Measurements from ENCODE around the gene MAD1L1. TPM values are rescaled to one million over a fixed set of nuclear protein-coding genes. Genes with fewer than 3 reads are reported as not detected.
"Not testable (repeated sequence)": the region's sequence is repeated elsewhere in the genome, so short reads cannot be mapped to it uniquely, and the experiment has no call there.

Gene MAD1L1
- polyA plus RNA-seq, 1 donor: 21.2 TPM

DNA sequence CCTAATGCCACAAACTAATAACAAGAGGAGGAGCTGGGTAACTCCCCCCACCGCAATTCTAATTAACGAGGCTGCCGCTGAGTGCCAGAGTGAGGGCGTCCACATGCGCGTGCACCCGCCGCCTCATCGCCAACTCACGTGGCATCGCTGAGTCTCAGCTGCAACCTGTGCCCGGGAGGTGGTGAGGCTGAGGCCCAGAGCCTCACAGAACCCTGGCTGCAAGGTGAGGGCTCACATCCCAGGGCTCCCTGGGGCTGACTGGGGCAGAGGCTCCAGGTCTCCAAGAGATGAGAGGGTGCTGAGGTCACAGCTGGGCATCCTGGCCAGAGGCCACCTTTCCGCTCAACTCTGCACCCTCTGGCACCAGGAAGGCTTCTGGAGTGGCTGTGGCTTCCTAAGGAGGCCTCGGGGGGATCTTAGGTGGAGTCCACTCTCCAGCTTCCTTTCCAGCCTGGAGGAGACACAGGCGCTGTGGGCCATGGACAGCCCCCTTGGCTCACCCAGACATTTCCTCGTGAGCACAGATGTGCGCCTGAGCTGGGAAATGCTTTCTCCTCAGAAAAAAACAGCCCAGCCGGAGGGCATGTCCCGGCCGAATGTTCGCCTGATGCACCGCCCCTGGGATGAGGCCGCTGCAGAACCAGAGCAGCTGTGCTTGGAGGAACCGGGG is 242.6 kb downstream of the MAD1L1 start:
- DNase-seq (ENCODE audit: low read depth): peak; percentile 71

GRCh38 chr7:1989049-1989860 is 243.5 kb downstream of the MAD1L1 start:
- DNase-seq (ENCODE audit: low read depth): no peak

DNA sequence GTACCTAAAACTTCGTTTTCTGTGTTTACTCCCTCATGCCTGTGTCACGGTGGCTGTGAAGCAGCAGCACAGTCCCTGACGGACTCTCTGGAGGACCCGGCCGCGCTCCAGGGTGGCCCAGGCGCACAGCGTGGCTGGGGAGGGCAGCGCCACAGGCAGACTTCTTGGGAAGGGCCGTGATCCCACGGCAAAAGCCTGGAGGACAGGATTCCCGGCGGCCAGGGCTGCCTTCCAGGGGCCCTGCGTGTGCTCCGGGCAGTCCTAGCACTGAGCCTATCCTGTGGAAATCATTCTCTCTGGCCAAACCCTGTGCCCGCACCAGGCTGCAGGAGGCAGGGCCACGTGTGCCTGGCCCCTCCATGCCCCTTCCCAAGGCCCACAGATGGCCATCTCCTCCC is 244.2 kb downstream of the MAD1L1 start:
- DNase-seq (ENCODE audit: low read depth): no peak

DNA sequence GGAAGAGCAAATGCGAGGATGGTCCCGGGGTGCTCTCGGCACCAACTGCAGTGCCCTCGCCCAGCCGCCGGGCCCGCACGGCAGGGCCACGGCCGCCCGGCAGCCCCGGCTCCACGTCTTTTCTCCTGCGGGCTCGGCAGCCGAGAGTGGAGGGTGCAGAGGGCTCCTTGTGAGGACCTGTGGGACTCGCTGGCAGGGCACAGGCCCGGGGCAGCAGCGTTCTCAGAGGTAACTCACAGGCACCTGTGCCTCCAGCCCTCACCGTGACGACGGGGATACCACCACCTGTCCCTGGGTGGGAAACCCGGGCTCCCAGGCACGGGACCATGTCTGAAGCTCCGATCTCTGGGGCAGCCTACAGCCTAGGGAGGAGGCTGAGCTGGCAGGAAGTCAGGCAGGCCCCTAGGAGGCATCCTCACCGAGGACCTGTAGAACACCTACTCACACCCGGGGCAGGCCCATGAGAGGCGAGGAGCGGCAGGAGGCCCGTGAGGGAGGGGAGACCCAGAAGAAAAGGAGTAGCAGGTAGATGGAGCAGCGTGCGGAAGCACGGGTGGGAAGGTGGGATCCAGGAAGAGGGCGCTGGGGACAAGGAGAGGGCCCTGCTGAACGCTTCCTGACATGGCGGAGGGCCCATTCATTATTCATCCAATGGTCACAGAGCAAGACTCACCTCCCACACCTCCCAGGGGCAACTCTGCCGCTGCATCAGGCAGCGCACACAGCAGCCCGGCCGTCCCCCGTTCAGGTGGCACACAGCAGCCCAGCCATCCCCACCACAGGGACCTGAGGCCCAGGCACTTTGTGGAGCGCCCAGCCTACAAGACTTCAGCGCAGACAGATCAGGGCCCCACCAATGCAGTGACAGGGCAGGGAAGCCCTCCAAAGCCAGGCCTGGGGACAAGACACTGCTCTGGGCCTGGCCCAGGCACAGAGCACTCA is 244.9 kb downstream of the MAD1L1 start:
- no peak for DNase-seq (ENCODE audit: low read depth)

GRCh38 chr7:1987084-1987535 is 245.6 kb downstream of the MAD1L1 start:
- DNase-seq (ENCODE audit: low read depth): no peak

DNA sequence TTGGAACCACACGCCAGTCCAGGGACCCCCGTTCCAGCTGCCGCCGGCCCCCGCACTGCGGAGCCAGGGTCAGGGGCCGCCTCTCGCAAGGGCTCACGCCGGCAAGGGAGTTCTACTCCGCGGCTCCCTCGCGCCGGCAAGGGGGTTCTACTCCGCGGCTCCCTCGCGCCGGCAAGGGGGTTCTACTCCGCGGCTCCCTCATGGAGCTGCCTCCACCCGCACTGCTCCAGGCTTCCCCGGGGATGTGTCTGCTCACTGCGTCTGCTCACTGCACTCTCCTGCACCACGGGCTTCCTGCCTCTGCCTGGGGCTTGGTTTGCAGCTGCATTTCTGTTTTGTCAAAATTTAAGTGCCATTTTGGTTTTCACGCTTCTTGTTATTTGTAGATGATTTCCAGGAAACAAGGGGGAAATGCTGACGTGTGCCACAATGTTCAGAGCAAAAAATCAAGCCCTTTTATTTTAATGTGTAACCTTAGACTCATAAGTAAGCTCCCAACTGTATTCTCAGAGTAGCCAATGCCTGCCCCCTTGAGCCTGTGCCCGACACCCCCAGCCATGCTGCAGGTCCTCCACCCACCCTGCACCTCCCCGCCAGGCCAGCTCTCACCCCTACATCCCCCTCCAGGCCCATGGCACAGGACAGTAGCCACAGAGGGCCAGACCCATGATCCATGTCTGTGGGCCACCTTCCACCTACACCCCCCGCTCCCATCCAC is 246.2 kb downstream of the MAD1L1 start:
- DNase-seq (ENCODE audit: low read depth): no peak

GRCh38 chr7:1985936-1986335 is 246.8 kb downstream of the MAD1L1 start:
- DNase-seq (ENCODE audit: low read depth): no peak

DNA sequence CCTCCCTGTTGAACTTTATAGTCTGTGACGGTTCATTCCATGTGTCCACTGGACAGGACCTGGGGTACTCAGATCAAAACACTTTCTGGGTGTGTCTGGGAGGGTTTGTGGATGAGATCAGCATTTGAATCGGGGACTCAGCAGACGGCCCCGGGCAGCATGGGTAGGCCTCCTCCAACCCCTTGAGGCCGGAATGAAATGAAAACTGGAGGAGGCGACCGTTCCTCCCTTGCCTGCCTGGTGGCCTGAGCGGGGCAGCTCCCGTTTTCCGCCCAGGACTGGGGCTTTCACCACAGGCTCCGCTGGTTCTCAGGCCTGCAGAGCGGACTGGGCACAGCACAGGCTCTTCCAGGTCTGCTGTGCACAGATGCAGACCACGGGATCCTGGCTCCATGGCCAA is 247.7 kb downstream of the MAD1L1 start:
- DNase-seq (ENCODE audit: low read depth): no peak

DNA sequence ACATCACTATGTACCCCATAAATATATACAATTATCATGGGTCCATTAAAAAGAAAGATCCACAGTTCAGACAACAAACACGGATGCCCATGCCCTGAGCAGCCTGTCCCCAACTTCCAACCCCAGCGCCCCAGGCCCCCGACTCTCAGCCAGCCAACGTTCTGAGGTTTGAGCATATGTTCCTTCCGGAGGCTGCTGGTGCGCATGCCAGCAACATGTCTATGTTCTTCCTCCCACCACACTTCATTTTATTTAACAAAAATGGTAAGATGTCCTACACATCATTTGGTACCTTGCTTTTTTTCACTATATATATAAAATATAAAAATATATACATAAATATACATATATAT is 250.9 kb downstream of the MAD1L1 start:
- DNase-seq (ENCODE audit: low read depth): no peak

DNA sequence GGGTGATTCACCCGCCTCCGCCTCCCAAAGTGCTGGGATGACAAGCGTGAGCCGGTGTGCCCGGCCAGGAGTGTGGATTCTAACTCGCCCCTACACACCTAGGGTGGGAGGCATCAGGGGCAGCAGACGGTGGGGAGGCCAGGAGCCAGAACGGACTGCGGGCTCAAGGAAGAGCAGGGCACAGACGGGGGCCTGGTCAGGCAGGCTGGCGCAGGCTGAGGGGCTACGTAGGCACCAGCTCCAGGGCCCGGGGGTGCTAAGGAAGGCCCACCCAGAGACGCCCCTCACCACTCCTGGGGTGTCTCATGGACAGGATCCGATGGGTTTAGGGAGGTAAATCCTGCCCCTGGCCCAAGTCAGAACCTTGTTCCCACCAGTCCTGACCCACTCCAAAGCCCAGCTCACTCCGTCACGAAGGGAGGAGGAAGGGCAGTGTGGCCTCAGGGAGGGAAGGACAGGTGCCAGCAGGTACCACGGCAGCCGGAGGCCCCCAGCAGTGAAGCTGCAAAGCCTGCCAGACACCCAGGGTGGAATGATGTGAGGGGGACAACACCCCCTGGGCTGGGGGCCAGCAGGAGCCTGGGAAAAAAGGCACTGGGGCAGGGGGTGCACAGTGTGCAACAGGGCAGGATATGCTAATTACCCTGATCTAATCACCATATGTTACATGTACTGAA is 251.4 kb downstream of the MAD1L1 start:
- no peak for DNase-seq (ENCODE audit: low read depth)

DNA sequence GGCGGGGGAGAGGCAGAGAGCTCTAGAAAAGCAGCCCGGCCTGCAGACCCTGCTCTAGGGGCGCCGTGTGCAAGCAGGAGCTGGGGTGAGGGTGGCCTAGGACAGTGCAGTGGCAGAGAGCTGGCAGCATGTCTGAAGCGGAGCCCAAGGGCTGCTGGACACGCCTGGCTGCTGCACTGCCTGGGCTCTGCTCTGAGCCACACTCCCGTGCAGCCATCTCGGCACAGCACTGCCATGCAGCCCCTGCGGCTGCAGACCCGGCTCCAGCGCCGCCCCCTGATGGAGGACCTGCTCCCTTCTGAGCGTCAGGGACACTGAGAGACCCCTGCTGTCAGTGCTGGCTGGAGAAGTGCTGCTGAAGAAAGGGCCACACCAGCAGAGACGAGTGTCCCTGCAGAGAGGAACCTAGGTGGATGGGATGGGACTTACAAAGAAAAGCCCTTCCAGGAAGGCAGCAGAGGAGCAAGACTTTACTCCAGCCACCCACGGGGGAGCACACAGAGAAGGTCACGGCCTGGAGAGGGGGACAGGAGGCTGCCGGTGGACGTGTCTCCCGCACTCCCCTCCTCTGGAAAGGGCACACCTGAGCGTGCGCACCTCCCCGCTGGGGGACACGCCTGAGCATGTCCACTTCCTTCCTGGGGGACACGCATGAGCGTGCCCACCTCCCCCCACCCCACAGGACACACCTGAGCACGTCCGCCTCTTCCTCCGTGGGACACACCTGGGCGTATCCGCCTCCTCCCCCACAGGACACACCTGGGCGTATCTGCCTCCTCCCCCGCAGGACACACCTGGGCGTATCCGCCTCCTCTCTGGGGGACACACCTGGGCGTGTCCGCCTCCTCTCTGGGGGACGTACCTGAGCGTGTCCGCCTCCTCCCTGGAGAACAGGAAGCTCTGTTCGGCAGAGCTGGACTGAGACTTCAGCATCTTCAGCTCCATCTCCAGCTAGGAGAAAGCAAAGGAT is 252.9 kb downstream of the MAD1L1 start:
- no peak for DNase-seq (ENCODE audit: low read depth)

DNA sequence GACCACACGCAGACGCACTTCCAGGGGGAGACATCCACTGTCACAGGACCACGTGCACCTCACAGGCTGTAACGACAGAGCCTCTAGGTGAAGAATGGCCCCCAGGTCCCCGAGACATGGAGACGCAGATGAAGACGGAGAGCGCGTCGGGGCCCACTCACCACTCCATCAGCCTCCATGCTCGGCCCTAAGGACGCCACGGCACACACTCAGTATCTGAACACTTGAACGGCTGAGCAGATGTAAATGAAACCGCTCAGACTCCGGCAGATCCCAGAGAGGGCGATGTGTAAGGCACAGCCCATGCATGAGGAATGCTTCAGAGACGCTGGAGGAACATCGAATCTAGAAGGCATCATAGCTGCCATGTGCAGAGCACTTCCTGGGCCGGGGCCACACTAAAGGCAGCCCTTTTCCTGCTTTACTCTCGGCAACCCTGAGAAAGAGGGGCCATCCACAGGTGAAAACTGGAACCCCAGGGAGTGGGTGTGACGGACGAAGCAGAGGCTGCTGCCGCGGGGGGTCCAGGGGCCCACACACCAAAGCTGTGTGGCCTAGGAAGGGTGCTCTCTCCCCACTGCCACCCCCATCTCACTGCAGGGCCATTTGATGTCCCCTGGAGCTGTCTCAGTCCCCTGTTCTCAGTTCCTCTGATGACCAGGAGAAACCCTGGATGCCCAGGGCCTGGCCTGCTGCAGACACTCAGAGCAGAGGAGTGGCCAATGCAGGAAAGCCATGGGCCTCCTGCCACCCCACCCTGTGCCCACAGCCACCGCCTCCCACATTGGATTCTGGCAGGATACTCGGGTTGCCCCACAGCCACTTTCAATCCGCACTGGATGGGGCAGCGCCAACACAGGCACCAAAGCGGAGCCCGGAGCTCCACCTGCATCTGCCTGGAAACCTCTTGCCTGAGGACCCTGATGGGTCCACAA is 253.8 kb downstream of the MAD1L1 start:
- no peak for DNase-seq (ENCODE audit: low read depth)

DNA sequence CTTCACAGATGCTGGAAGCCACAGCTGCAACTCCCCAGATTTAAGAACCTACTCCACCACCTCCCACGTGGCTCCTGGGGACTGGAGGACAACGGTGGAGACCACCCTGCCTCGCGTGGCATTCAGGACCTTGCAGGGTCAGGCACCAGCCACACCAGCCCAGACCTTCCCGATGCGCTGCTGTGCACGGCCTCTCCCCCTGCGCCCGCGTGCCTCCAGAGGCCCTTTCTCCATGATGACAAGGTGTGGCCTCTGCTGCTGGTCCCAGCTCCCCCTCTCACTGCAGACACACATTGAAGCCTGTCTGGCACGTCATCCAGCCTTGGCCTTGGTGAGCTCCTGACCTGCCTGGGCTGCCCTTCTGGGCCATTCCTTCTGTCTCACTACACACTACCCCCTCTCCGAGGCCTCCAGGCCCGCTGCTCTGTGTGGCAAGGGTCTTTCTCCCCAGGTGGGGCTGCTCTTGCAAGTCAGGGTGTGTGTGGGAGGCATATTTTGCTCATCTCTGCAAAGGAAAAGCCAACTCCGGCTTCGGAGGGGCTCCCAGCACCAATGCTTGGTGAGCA is 254.8 kb downstream of the MAD1L1 start:
- DNase-seq (ENCODE audit: low read depth): no peak

DNA sequence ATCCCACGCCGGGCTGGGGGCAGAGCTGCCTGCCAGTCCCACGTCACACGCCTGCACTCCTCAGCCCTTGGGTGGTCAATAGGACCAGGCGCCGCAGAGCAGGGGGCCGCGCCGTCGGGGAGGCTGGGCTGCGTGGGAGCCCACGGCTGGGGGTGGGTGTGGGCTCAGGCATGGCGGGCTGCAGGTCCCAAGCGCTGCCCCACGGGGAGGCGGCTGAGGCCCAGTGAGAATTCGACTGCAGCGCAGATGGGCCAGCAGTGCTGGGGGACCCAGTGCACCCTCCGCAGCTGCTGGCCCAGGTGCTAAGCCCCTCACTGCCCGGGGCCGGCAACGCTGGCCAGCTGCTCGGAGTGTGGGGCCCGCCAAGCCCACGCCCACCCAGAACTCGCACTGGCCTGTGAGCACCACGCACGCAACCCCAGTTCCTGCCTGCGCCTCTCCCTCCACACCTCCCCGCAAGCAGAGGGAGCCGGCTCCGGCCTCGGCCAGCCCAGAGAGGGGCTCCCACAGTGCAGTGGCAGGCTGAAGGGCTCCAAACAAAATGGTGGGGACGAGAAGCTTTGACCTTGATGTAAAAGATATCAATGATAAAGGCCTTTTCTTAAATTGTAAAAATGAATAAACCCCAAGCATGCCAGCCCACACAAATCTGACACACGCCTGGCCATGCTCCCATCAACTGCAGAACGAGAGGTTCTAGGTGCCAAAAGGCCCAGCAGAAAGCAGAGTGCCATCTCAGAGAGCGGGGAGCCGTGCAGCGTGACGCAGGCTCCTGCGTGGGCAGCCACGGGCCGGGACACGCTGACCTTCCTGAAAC is 255.5 kb downstream of the MAD1L1 start:
- DNase-seq (ENCODE audit: low read depth): no peak

DNA sequence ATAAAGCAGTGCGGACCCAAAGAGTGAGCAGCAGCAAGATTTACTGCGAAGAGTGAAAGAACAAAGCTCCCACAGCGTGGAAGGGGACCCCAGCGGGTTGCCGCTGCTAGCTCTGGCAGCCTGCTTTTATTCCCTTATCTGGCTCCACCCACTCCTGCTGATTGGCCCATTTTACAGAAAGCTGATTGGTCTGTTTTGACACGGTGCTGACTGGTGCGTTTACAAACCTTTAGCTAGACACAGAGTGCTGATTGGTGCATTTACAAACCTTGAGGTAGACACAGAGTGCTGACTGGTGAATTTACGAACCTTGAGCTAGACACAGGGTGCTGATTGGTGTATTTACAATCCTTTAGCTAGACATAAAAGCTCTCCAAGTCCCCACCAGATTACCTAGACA is 256.2 kb downstream of the MAD1L1 start:
- not testable (repeated sequence) for DNase-seq (ENCODE audit: low read depth)

DNA sequence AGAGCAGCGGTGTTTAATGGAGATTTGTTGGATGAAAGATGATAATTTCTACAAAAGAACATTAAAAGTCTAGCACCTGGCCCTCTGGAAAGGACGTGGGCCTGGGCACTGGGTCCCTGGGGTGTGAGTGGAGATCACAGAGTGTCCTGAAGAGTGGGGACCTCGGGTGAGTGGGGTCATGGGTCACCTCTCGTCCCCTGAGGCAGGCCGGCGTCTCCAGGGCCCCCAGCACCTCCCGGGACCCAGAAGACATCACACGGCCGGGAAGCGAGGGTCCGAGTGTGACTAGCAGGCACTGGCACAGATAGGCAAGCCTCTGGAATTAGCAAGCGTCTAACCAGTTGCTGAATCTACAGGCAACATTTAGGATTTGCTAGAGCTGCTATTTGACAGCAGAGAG is 257.2 kb downstream of the MAD1L1 start:
- no peak for DNase-seq (ENCODE audit: low read depth)

DNA sequence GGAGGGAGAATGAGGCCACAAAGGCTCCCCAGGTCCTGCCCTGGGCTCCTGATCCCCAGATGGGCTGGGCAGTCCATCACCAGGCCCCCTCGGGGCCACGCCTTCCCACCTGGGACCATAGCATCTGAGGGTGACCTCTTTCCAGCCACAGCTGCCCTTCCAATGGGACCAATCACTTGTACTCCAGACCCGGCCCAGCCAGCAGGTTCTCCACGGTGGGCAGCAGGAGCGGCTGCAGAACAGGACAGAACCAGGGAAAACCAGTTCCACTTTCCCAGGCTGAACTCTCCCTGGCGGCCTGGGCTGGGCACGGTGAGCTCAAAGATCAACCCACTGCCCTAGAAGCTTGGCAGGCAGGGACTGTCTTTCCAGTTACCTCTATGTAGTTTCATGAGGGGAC is 257.6 kb downstream of the MAD1L1 start:
- DNase-seq (ENCODE audit: low read depth): no peak
